WTC11 (cell line): ENCODE results near the gene MIA2. TPM values are rescaled to one million over a fixed set of nuclear protein-coding genes. Genes with fewer than 3 reads are reported as not detected.

ENCODE experiments used
- ATAC-seq: fragments of 200-7000 bp; cut with Tn5 transposase; 2 replicates; pipeline ENCODE4 v1.10.0; 2021; ENCODE audit warnings: mild to moderate bottlenecking, moderate library complexity
- CTCF ChIA-PET: fragments of 300-600 bp; sonication (Branson Sonifier 250); formaldehyde crosslinking; loops from one replicate; lab custom pipeline; 2021; ENCODE audit warnings: antibody characterized with exemption; lab: Charles Lee
- POLR2A ChIA-PET: fragments of 350-600 bp; sonication (Branson Sonifier 250); formaldehyde crosslinking; loops from one replicate; lab custom pipeline; 2021; ENCODE audit warnings: antibody characterized with exemption; lab: Charles Lee
- DNase-seq: peaks from one replicate; pipeline ENCODE4 v3.0.0; 2021; ENCODE audit warnings: low spot score
- H3K27ac Mint-ChIP-seq: 2 replicates; pipeline ENCODE4 v1.8.0; 2021; ENCODE audit warnings: mixed read lengths
- H3K27me3 Mint-ChIP-seq: 2 replicates; pipeline ENCODE4 v1.8.0; 2021; ENCODE audit warnings: low read depth, mild to moderate bottlenecking, moderate library complexity, mixed read lengths
- H3K36me3 Mint-ChIP-seq: 2 replicates; pipeline ENCODE4 v1.8.0; 2021; ENCODE audit warnings: mixed read lengths
- H3K4me1 Mint-ChIP-seq: 2 replicates; pipeline ENCODE4 v1.8.0; 2022; ENCODE audit warnings: mixed read lengths
- H3K4me3 Mint-ChIP-seq: 2 replicates; pipeline ENCODE4 v1.8.0; 2021; ENCODE audit warnings: mild to moderate bottlenecking, moderate library complexity, mixed read lengths
- H3K9me3 Mint-ChIP-seq: 2 replicates; pipeline ENCODE4 v1.8.0; 2021; ENCODE audit warnings: mixed read lengths
- AFF4 ChIP-seq: sonication (generic); formaldehyde crosslinking; IDR thresholded peaks from 2 replicates; pipeline ENCODE4 v1.8.1; 2023; ENCODE audit warnings: mild to moderate bottlenecking, missing genetic modification reagents, borderline replicate concordance
- ATF2 ChIP-seq: sonication (generic); formaldehyde crosslinking; IDR thresholded peaks from 2 replicates; pipeline ENCODE4 v1.8.1; 2022; ENCODE audit warnings: low read depth, missing genetic modification reagents, borderline replicate concordance
- ATF3 ChIP-seq: sonication (generic); formaldehyde crosslinking; conservative IDR thresholded peaks from 2 replicates; pipeline ENCODE4 v1.8.1; 2022; ENCODE audit warnings: mild to moderate bottlenecking, missing genetic modification reagents
- CBFB ChIP-seq: sonication (generic); formaldehyde crosslinking; IDR thresholded peaks from 2 replicates; pipeline ENCODE4 v1.8.1; 2022; ENCODE audit warnings: mild to moderate bottlenecking, low read depth, missing genetic modification reagents
- CREB1 ChIP-seq: sonication (generic); formaldehyde crosslinking; IDR thresholded peaks from 2 replicates; pipeline ENCODE4 v1.8.0; 2023; ENCODE audit warnings: mild to moderate bottlenecking, missing genetic modification reagents
- E2F5 ChIP-seq: sonication (generic); formaldehyde crosslinking; IDR thresholded peaks from 2 replicates; pipeline ENCODE4 v1.8.1; 2022; ENCODE audit warnings: mild to moderate bottlenecking, moderate library complexity, missing genetic modification reagents
- EMX1 ChIP-seq: fragments of 250-450 bp; sonication (Bioruptor Pico); IDR thresholded peaks from 2 replicates; pipeline ENCODE4 v1.8.0; 2021; ENCODE audit warnings: mild to moderate bottlenecking
- MLX ChIP-seq: sonication (generic); formaldehyde crosslinking; IDR thresholded peaks from 2 replicates; pipeline ENCODE4 v1.8.1; 2023; ENCODE audit warnings: mild to moderate bottlenecking, missing genetic modification reagents, moderate library complexity
- PRDM15 ChIP-seq: sonication (generic); formaldehyde crosslinking; IDR thresholded peaks from 2 replicates; pipeline ENCODE4 v1.8.0; 2022; ENCODE audit warnings: missing genetic modification reagents
- ZMAT4 ChIP-seq: fragments of 250-450 bp; sonication (Bioruptor Pico); IDR thresholded peaks from 2 replicates; pipeline ENCODE4 v1.9.0; 2021; ENCODE audit warnings: mild to moderate bottlenecking
- ZNF423 ChIP-seq: fragments of 250-450 bp; sonication (Bioruptor Pico); IDR thresholded peaks from 2 replicates; pipeline ENCODE4 v2.1.2; 2022; ENCODE audit warnings: mild to moderate bottlenecking, moderate library complexity
- total RNA-seq: library from RNA; stranded (reverse); gene quantifications from 3 replicates; pipeline ENCODE4 v1.2.3, GENCODE V29; 2021

The MIA2 gene
- total RNA-seq, 1 experiment from 2014 or later: 11.3 TPM

GRCh38 chr14:39267608-39268005 lies 33.9 kb downstream of the MIA2 start (continued):
- TF ChIP-seq PRDM15 (CRISPR knock-in tag) (no peak), EMX1 (no peak), ATF3 (CRISPR knock-in tag) (no peak), ZNF423 (CRISPR knock-in tag) (no peak), ATF2 (CRISPR knock-in tag) (no peak), MLX (CRISPR knock-in tag) (no peak), AFF4 (CRISPR knock-in tag) (no peak), CREB1 (no peak)

- H3K27me3 Mint-ChIP-seq: no peaks in the 10 kb centered on the region; the same call in 1 of the 2 replicates
- ATAC-seq: no peak
- no peak overlapping the region for H3K27ac Mint-ChIP-seq
Observed at GRCh38 chr14:39268393-39268792, 34.7 kb downstream of the MIA2 start.

More at GRCh38 chr14:39268393-39268792, 34.7 kb downstream of the MIA2 start:
- H3K4me1 Mint-ChIP-seq: peaks cover 29% of the 10 kb centered on the region
- TF ChIP-seq ZMAT4: no peak
- no peak for TF ChIP-seq E2F5
- no peak for TF ChIP-seq CBFB (CRISPR knock-in tag)
- H3K4me3 Mint-ChIP-seq: peak overlapping the region; percentile 91
- CTCF ChIA-PET: no interaction called here
- peaks cover 21% of the 10 kb centered on the region for H3K36me3 Mint-ChIP-seq
- POLR2A ChIA-PET: interaction anchor here (0.5 kb wide), 1 partner anchor 9 kb away, joined by 3 read pairs; no protein-coding TSS in a partner anchor
- H3K9me3 Mint-ChIP-seq: peaks cover 26% of the 10 kb centered on the region
- no peak for DNase-seq
